B cell (primary cell): Measurements from ENCODE around the gene CACNG8. TPM values are rescaled to one million over a fixed set of nuclear protein-coding genes. Genes with fewer than 3 reads are reported as not detected.

Experiments
- ATAC-seq: fragments of 200-7000 bp; cut with Tn5 transposase; one replicate; pipeline ENCODE4 v1.10.0; 2021; ENCODE audit warnings: low read depth, mild to moderate bottlenecking, moderate number of reproducible peaks, moderate library complexity
- CTCF ChIA-PET: fragments of 350-600 bp; sonication (Branson Sonifier 250); formaldehyde crosslinking; loops from one replicate; lab custom pipeline; 2021; ENCODE audit warnings: antibody characterized with exemption, inconsistent platforms; lab: Charles Lee
- POLR2A ChIA-PET: fragments of 350-600 bp; sonication (Branson Sonifier 250); formaldehyde crosslinking; loops from one replicate; lab custom pipeline; 2021; ENCODE audit warnings: antibody characterized with exemption; lab: Charles Lee
- DNase-seq: peaks from one replicate; pipeline ENCODE4 v3.0.0; 2013
- H2AFZ ChIP-seq: 2 replicates; pipeline ENCODE4 v1.6.1; 2012; ENCODE audit warnings: mild to moderate bottlenecking, low read depth, low read length; ENCODE audit not compliant: insufficient read depth, poor library complexity, severe bottlenecking
- H3K27ac ChIP-seq, 2 donors: 1 replicate in 1 of 2; 2 replicates in 1 of 2; pipeline ENCODE4 v1.5.1; 2012 to 2013; ENCODE audit warnings: low read length in 2 of 2, mild to moderate bottlenecking in 2 of 2, moderate library complexity in 1 of 2
- H3K27me3 ChIP-seq, 4 experiments: fragments of 200-600 bp in 1 of 4; sonication (generic) in 1 of 4; replicated peaks in 1 of 4; 1 replicate in 2 of 4; 2 replicates in 2 of 4; pipeline versions ENCODE4 v1.6.1 to v1.7.0; 2013 to 2016; ENCODE audit warnings: low read length in 3 of 4, mild to moderate bottlenecking in 2 of 4, mixed read lengths in 1 of 4, moderate library complexity in 1 of 4; ENCODE audit not compliant: insufficient read depth in 4 of 4, control insufficient read depth in 3 of 4; ENCODE audit errors: control extremely low read depth in 1 of 4
- H3K36me3 ChIP-seq, 2 experiments: replicated peaks in 1 of 2; 1 replicate in 1 of 2; 2 replicates in 1 of 2; pipeline versions ENCODE4 v1.6.1 to v1.7.1; 2013; ENCODE audit warnings: low read length in 1 of 2; ENCODE audit not compliant: insufficient read depth in 2 of 2, control insufficient read depth in 1 of 2; ENCODE audit errors: control extremely low read depth in 1 of 2, extremely low read depth in 1 of 2
- H3K4me1 ChIP-seq, 2 donors: fragments of 200-600 bp in 1 of 2; sonication (generic) in 1 of 2; 1 replicate in 1 of 2; 2 replicates in 1 of 2; pipeline versions ENCODE4 v1.5.1 to v1.6.1; 2013 to 2017; ENCODE audit warnings: low read length in 2 of 2; ENCODE audit not compliant: control insufficient read depth in 2 of 2, insufficient read depth in 2 of 2
- H3K4me2 ChIP-seq: replicated peaks from 2 replicates; pipeline ENCODE3; 2012; ENCODE audit warnings: mild to moderate bottlenecking, low read depth, low read length; ENCODE audit not compliant: poor library complexity, severe bottlenecking
- H3K4me3 ChIP-seq, 5 experiments: fragments of 200-600 bp in 1 of 5; sonication (generic) in 1 of 5; 1 replicate in 3 of 5; 2 replicates in 2 of 5; pipeline versions ENCODE4 v1.5.1 to v1.7.0; 2011 to 2016; ENCODE audit warnings: low read length in 4 of 5, mild to moderate bottlenecking in 4 of 5, low read depth in 2 of 5, control low read depth in 1 of 5, moderate library complexity in 1 of 5; ENCODE audit not compliant: insufficient read depth in 1 of 5; ENCODE audit errors: control extremely low read depth in 1 of 5, extremely low read depth in 1 of 5
- H3K79me2 ChIP-seq: fragments of 200-600 bp; sonication (generic); one replicate; pipeline ENCODE4 v1.6.0; 2016; ENCODE audit warnings: low read length; ENCODE audit not compliant: control insufficient read depth, insufficient read depth
- H3K9ac ChIP-seq: fragments of 200-600 bp; sonication (generic); 2 replicates; pipeline ENCODE4 v1.6.1; 2017; ENCODE audit warnings: mild to moderate bottlenecking, low read length, moderate library complexity
- H3K9me3 ChIP-seq, 3 donors: one replicate each; pipeline versions ENCODE4 v1.6.1 to v1.7.1; 2013; ENCODE audit warnings: low read length in 2 of 3; ENCODE audit not compliant: control insufficient read depth in 2 of 3, insufficient read depth in 1 of 3; ENCODE audit errors: control extremely low read depth in 1 of 3
- H4K20me1 ChIP-seq: 2 replicates; pipeline ENCODE4 v1.6.0; 2012; ENCODE audit warnings: mild to moderate bottlenecking, low read length; ENCODE audit not compliant: insufficient read depth, control insufficient read depth, poor library complexity, severe bottlenecking
- H3K27ac Mint-ChIP-seq: one replicate; pipeline ENCODE4 v1.8.0; 2021; ENCODE audit warnings: mixed read lengths
- H3K27me3 Mint-ChIP-seq: one replicate; pipeline ENCODE4 v1.8.0; 2021; ENCODE audit warnings: mixed read lengths
- H3K4me1 Mint-ChIP-seq: one replicate; pipeline ENCODE4 v1.8.0; 2021; ENCODE audit warnings: mixed read lengths
- H3K4me3 Mint-ChIP-seq: one replicate; pipeline ENCODE4 v1.8.0; 2021; ENCODE audit warnings: mixed read lengths
- H3K9me3 Mint-ChIP-seq: one replicate; pipeline ENCODE4 v1.8.0; 2022; ENCODE audit warnings: mixed read lengths; ENCODE audit not compliant: insufficient read depth
- CTCF ChIP-seq: fragments of 200-600 bp; IDR thresholded peaks from one replicate; pipeline ENCODE4 v1.8.0; 2022; ENCODE audit warnings: antibody characterized with exemption, mild to moderate bottlenecking
- EZH2 ChIP-seq: IDR thresholded peaks from 2 replicates; pipeline ENCODE4 v1.6.1; 2012; ENCODE audit warnings: borderline replicate concordance, low read depth, mild to moderate bottlenecking, moderate library complexity, low read length; ENCODE audit not compliant: insufficient read depth, poor library complexity, severe bottlenecking
- WGBS: methylation state at CpG from one replicate; pipeline ENCODE4 v1.1.5; 2013; ENCODE audit warnings: missing lambda C conversion rate; ENCODE audit not compliant: insufficient coverage; 5-methylcytosine and 5-hydroxymethylcytosine counted together
- intact Hi-C: fragments of 100-400 bp; cut with micrococcal nuclease; formaldehyde crosslinking; loops from one replicate; pipeline ENCODE4 v1.10.0; 2022
- polyA plus RNA-seq: library from polyadenylated mRNA; depleted of rRNA; stranded (reverse); fragments of >200 nt; gene quantifications from 2 replicates; pipeline ENCODE4 v1.2.3, GENCODE V29; 2012
- total RNA-seq, 2 donors: library from RNA; stranded (reverse); fragments of 120-200 nt in 1 of 2; gene quantifications; 1 replicate in 1 of 2; 2 replicates in 1 of 2; pipeline versions ENCODE4 v1.2.3 to v1.2.4, GENCODE V29; 2013 to 2022

The CACNG8 gene
- total and polyA plus RNA-seq, 2 donors (not counting 1 experiment from before 2014, with no cell fraction given), result not detected

DNA sequence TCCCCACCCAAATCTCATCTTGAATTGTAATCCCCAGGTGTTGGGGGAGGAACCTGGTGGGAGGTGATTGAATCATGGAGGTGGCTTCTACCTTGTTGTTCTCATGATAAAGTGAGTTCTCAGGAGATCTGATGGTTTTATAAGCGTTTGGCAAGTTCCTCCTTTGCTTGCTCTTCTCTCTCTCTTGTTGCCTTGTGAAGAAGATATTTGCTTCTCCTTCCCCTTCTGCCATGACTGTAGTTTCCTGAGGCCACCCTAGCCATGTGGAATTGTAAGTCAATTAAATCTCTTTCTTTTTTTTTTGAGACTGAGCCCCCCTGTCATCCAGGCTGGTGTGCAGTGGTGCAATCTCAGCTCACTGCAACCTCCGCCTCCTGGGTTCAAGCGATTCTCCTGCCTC is 66.6 kb downstream of the CACNG8 start:
- no peak overlapping the region for H3K9ac ChIP-seq
- Mint-ChIP-seq H3K4me3 (no peak overlapping the region), H3K4me1 (no peaks in the 10 kb centered on the region), H3K27me3 (peaks cover 30% of the 10 kb centered on the region), H3K27ac (no peak overlapping the region), H3K9me3 (no peaks in the 10 kb centered on the region)
- H4K20me1 ChIP-seq, result no peaks in the 10 kb centered on the region
- no CpG with 5 or more reads among the region's 3 CpGs for WGBS
- DNase-seq, result no peak
- H3K36me3 ChIP-seq, result no peaks in the 10 kb centered on the region
- H3K27me3 ChIP-seq, result peaks cover 0 to 11% (median 0%) of the 10 kb centered on the region in 4 experiments
- intact Hi-C loops, result loop anchor here (10.0 kb wide), 1 partner anchor 834 kb away; the partner anchor contains the start of gene ZNF665
- H3K4me1 ChIP-seq, result no peaks in the 10 kb centered on the region
- no peak for ATAC-seq
- ChIA-PET CTCF (interaction anchor here (0.8 to 2.3 kb wide), 7 partner anchors 176 to 834 kb away, joined by 3 to 10 read pairs (median 5); no protein-coding TSS in a partner anchor), POLR2A (no interaction called here)
- peaks cover 0 to 5% (median 0%) of the 10 kb centered on the region in 3 donors for H3K9me3 ChIP-seq
- no peak for TF ChIP-seq EZH2
- no peak for TF ChIP-seq CTCF
- no peak overlapping the region for H3K27ac ChIP-seq
- H3K79me2 ChIP-seq, result no peaks in the 10 kb centered on the region
- no peak overlapping the region for H2AFZ ChIP-seq
- H3K4me3 ChIP-seq, result no peak overlapping the region
- no peak overlapping the region for H3K4me2 ChIP-seq

DNA sequence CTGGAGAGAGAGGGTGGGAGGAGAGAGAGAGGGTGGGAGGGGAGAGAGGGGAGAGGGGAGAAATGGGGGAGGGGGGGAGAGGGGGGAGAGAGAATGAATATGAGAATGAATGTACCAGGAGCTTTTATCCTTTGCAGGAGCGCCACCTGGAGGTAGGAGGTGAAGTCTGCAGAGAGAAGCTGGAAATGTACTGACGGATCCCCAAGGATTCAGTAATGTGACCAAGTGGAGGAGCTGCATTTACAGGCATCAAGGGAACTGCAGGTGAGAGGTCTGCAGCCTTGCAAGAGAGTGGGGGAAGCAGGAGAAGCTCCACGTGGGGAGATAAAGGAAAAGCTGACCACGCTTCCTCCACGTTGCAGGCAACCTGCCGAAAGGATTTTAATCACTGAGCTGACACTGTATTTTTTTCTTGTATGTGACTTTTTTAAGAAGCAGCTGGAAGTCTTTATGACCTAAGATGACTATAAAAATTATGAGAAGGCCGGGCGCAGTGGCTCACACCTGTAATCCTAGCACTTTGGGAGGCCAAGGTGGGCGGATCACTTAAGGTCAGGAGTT is 67.3 kb downstream of the CACNG8 start:
- H3K27me3 ChIP-seq, result peaks cover 0 to 6% (median 0%) of the 10 kb centered on the region in 4 experiments
- ChIA-PET POLR2A (no interaction called here), CTCF (interaction anchor here (0.6 to 2.3 kb wide), 8 partner anchors 11 to 834 kb away, joined by 3 to 10 read pairs (median 4); no protein-coding TSS in a partner anchor)
- intact Hi-C loops, result loop anchor here (10.0 kb wide), 1 partner anchor 835 kb away; the partner anchor contains the start of gene ZNF665
- H3K36me3 ChIP-seq, result no peaks in the 10 kb centered on the region
- H3K79me2 ChIP-seq, result no peaks in the 10 kb centered on the region
- no peak overlapping the region for H3K4me3 ChIP-seq
- H2AFZ ChIP-seq, result no peak overlapping the region
- ATAC-seq (no peak), DNase-seq (peak; percentile 56)
- H4K20me1 ChIP-seq, result no peaks in the 10 kb centered on the region
- Mint-ChIP-seq H3K4me1 (no peaks in the 10 kb centered on the region), H3K9me3 (no peaks in the 10 kb centered on the region), H3K27ac (no peak overlapping the region), H3K27me3 (peaks cover 27% of the 10 kb centered on the region), H3K4me3 (no peak overlapping the region)
- peaks cover 0 to 4% (median 0%) of the 10 kb centered on the region in 3 donors for H3K9me3 ChIP-seq
- 39% methylated on average over 8 of the region's 9 CpGs for WGBS
- H3K9ac ChIP-seq, result no peak overlapping the region
- no peaks in the 10 kb centered on the region for H3K4me1 ChIP-seq
- H3K4me2 ChIP-seq, result no peak overlapping the region
- no peak overlapping the region for H3K27ac ChIP-seq
- TF ChIP-seq CTCF (peak; percentile 59), EZH2 (no peak)
